Suprapubic skin (tissue), 4 donors: Measurements from ENCODE around the gene RTN4R. TPM values are rescaled to one million over a fixed set of nuclear protein-coding genes. Genes with fewer than 3 reads are reported as not detected.
"Not testable (repeated sequence)": the region's sequence is repeated elsewhere in the genome, so short reads cannot be mapped to it uniquely, and the experiment has no call there.

Experiments used
- DNase-seq, 2 donors: peaks; one replicate each; pipeline ENCODE4 v3.0.0-alpha.2; 2019; ENCODE audit warnings: low spot score in 2 of 2
- H3K27ac ChIP-seq: fragments of 200-600 bp; sonication (generic); one replicate; pipeline ENCODE4 v1.5.1; 2019
- H3K27me3 ChIP-seq: fragments of 200-600 bp; sonication (generic); one replicate; pipeline ENCODE4 v1.5.1; 2019
- H3K36me3 ChIP-seq: fragments of 200-600 bp; sonication (generic); one replicate; pipeline ENCODE4 v1.5.1; 2019
- H3K4me1 ChIP-seq: fragments of 200-600 bp; sonication (generic); one replicate; pipeline ENCODE4 v1.5.1; 2019
- H3K4me3 ChIP-seq: fragments of 200-600 bp; sonication (generic); one replicate; pipeline ENCODE4 v1.5.1; 2019; ENCODE audit warnings: mild to moderate bottlenecking
- H3K9me3 ChIP-seq: fragments of 200-600 bp; sonication (generic); one replicate; pipeline ENCODE4 v1.5.1; 2019
- EP300 ChIP-seq: sonication (generic); formaldehyde crosslinking; IDR thresholded peaks from one replicate; pipeline ENCODE4 v1.6.1; 2017; ENCODE audit warnings: antibody characterized with exemption
- POLR2A ChIP-seq, 2 donors: fragments of 450-650 bp; IDR thresholded peaks; one replicate each; pipeline ENCODE4 v1.6.1; 2017; ENCODE audit warnings: antibody characterized with exemption in 2 of 2, mild to moderate bottlenecking in 2 of 2, moderate library complexity in 2 of 2
- POLR2AphosphoS5 ChIP-seq, 3 donors: sonication (generic); formaldehyde crosslinking; IDR thresholded peaks; one replicate each; pipeline ENCODE4 v1.6.1; 2017; ENCODE audit warnings: antibody characterized with exemption in 3 of 3
- WGBS: methylation state at CpG from one replicate; pipeline ENCODE4 v1.1.5; 2018; 5-methylcytosine and 5-hydroxymethylcytosine counted together
- total RNA-seq, 4 donors: library from RNA; depleted of rRNA; stranded (reverse); fragments of >200 nt; gene quantifications; one replicate each; pipeline ENCODE4 v1.1.0, GENCODE V29; 2016
- TF ChIP-seq, protein P1 (sequence below), 2 donors: fragments of 200-600 bp in 1 of 2; fragments of 450-650 bp in 1 of 2; sonication (generic) in 1 of 2; IDR thresholded peaks; one replicate each; pipeline ENCODE4 v1.5.1; 2016 to 2019; ENCODE audit warnings: antibody characterized with exemption in 2 of 2, mild to moderate bottlenecking in 1 of 2, moderate library complexity in 1 of 2

The RTN4R gene
- 10 to 100 TPM in 1 of 4 donors, 1 to 10 TPM in 3; 5.0 to 12.2 (median 9.2) TPM for total RNA-seq

DNA sequence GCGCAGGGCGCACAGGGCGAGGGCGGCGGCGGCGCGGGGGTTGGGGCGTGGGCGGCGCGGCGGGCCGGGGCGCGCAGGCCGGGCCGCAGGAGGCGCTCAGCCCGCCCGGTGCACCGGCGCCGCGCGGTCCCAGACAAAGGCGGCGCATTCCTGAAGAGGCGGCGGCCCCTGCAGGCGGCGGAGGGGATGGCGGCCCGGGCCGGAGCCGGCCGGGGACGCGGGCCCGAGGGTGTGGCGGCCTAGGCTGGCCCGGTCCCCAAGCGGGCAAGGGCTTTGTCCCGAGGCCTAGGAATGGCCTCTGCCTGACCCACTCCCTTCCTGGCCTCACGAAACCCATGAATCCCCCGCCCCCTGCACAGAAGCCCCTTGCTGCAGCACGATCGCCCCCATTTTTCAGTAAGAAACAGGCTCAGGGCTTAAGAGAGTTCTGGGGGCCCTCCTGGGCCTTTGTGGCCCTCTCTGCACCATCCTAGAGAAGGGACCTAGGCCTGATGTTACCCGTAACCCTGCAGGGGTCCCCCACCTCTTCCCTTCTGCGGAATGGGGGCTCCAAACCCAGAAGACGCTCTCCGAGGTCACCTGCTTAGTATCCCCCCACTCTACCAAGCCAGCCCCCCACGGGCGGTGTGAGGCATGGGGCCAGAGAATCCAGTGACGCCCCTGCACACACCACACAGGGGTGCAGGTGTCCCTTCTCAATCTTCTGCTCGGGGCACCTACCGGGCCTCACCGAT is at the start of gene RTN4R:
RTN4R (minus strand) TSS at position 40 of the 734 bp plus-strand sequence. CDS start 226 bp downstream, outside the sequence.
- no peaks in the 10 kb centered on the region for H3K9me3 ChIP-seq
- no peaks in the 10 kb centered on the region for H3K27me3 ChIP-seq
- H3K27ac ChIP-seq: no peak within 1 kb of the TSS
- DNase-seq: no peak
- TF ChIP-seq POLR2A (IDR thresholded peaks at IDR 0.05) (no peak), POLR2AphosphoS5 (IDR thresholded peaks at IDR 0.05) (no peak), EP300 (no peak)
- TF ChIP-seq, protein P1, sequence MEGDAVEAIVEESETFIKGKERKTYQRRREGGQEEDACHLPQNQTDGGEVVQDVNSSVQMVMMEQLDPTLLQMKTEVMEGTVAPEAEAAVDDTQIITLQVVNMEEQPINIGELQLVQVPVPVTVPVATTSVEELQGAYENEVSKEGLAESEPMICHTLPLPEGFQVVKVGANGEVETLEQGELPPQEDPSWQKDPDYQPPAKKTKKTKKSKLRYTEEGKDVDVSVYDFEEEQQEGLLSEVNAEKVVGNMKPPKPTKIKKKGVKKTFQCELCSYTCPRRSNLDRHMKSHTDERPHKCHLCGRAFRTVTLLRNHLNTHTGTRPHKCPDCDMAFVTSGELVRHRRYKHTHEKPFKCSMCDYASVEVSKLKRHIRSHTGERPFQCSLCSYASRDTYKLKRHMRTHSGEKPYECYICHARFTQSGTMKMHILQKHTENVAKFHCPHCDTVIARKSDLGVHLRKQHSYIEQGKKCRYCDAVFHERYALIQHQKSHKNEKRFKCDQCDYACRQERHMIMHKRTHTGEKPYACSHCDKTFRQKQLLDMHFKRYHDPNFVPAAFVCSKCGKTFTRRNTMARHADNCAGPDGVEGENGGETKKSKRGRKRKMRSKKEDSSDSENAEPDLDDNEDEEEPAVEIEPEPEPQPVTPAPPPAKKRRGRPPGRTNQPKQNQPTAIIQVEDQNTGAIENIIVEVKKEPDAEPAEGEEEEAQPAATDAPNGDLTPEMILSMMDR (IDR thresholded peaks at IDR 0.05): peak; percentile 49 to 76
- H3K4me3 ChIP-seq: peak within 1 kb of the TSS; percentile 69
- 24% methylated on average over 18 of the region's 58 CpGs for WGBS
- peaks cover 22% of the 10 kb centered on the region for H3K4me1 ChIP-seq
- H3K36me3 ChIP-seq: no peaks in the 10 kb centered on the region

DNA sequence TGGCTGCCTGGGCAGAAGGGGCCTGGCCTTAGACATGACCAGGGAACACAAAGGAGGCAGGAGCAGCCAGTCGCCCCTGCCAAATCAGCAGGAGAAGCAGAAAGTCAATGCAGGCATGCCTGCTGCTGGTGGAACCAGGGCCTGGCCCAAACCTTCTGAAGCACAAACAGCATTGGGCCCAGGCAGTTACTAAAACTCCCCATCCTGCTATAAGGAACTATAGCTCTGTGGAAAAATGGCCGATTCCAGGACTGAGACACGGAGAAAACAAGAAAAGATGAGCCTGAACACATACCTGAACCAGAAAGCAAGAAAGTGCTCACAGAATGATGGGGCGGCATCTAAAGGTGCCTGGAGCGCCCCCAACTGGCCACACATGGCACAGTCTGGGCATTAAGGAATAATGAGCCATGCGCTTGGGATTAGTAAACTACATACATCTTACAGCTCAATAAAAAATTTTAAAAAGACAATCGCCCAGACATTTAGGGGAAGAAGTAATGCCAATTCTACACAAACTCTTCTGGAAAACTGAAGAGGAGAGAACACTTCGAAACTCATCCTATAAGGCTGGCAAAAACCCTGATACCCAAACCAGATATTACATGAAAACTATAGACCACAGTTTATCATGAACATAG is 49.4 kb upstream of the RTN4R start:
- DNase-seq: peak in 1 of 2 donors; percentile 72
- not testable (repeated sequence) for H3K4me3 ChIP-seq, H3K9me3 ChIP-seq, H3K27me3 ChIP-seq, H3K27ac ChIP-seq
- TF ChIP-seq, protein P1 (IDR thresholded peaks at IDR 0.05): peak; percentile 44 to 58
- 49% methylated on average over 8 of the region's 8 CpGs for WGBS
- Histone ChIP-seq H3K4me1 (peaks cover 45% of the 10 kb centered on the region), H3K36me3 (peaks cover 12% of the 10 kb centered on the region)

DNA sequence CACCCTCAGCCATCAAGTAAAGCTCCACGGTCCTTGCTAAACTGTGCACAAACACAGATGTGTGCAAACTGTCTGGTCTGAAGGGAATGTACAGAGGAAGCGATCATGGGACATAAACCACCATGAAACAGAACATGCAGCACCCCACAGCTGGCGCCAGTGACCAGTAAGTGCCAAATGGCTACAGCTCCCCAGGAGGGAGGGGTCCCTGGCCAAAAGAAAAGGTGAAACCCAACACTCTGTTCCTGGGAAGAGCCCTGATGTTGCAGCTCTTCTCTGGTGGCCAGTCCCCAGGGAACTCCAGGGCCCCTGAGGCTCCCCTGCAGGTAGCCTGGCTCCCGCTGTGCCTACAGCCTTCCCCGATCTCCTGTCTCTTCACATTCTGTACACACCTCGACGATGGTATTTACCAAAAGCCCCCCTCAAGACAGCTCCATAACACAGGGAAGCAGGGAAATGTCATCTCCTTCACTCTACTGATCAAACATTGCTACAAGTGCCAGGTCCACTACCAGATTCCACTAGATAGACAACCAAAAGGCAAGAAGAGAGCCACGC is 48.8 kb upstream of the RTN4R start:
- Histone ChIP-seq H3K36me3 (peaks cover 12% of the 10 kb centered on the region), H3K4me1 (peaks cover 45% of the 10 kb centered on the region), H3K27ac (no peak overlapping the region), H3K9me3 (no peaks in the 10 kb centered on the region), H3K27me3 (no peaks in the 10 kb centered on the region), H3K4me3 (no peak overlapping the region)
- WGBS: 86% methylated on average over 6 of the region's 8 CpGs
- DNase-seq: no peak
- TF ChIP-seq POLR2AphosphoS5 (IDR thresholded peaks at IDR 0.05) (no peak), POLR2A (IDR thresholded peaks at IDR 0.05) (no peak), EP300 (no peak)
- TF ChIP-seq, protein P1 (IDR thresholded peaks at IDR 0.05): no peak

DNA sequence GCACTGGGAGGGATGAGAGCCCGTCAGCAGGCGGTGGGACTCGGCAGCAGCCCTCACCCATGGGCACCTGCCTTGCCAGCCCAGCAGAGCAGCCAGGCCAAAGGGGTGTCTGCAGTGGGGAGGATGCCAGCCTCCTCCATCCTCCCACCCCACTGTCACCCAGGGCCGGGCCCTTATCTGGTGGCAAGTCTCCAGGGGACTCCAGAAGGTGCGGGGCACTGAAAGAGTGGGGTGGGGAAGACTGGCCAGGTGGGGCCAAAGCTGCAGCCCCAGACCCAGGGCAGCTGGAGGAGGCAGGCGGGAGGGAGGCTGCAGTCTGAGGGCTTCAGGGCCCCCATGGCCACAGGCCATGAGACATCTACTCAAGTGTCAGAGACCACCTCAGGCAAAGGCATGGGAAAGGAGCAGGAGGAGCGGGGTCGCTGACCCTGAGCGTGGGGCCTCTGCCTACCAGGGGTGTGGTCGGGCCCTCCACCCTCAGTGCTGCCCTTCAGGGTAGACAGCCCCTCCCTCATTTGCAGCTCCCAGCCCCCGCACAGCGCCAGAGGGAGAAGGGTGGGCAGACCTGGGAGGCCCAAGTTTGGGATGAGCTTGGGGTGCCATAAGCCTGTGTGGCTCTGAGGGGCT is 48.2 kb upstream of the RTN4R start:
- Histone ChIP-seq H3K27ac (no peak overlapping the region), H3K4me1 (peaks cover 43% of the 10 kb centered on the region), H3K36me3 (peaks cover 12% of the 10 kb centered on the region), H3K4me3 (no peak overlapping the region), H3K27me3 (no peaks in the 10 kb centered on the region), H3K9me3 (no peaks in the 10 kb centered on the region)
- DNase-seq: peak in 1 of 2 donors; percentile 67
- 85% methylated on average over 10 of the region's 12 CpGs for WGBS
- TF ChIP-seq, protein P1 (IDR thresholded peaks at IDR 0.05): no peak
- no peak for TF ChIP-seq POLR2AphosphoS5 (IDR thresholded peaks at IDR 0.05)
- TF ChIP-seq EP300: no peak
- no peak for TF ChIP-seq POLR2A (IDR thresholded peaks at IDR 0.05)
